DOHH2 (cell line): Measurements from ENCODE around the gene PCDHGA12.
"Not testable (repeated sequence)": the region's sequence is repeated elsewhere in the genome, so short reads cannot be mapped to it uniquely, and the experiment has no call there.

Experiments used
- CTCF ChIP-seq: fragments of 200-600 bp; sonication (generic); IDR thresholded peaks from one replicate; pipeline ENCODE4 v1.5.1; 2014; ENCODE audit warnings: antibody characterized with exemption, mild to moderate bottlenecking, low read depth, low read length; ENCODE audit not compliant: poor library complexity, severe bottlenecking
- EZH2phosphoT487 ChIP-seq: fragments of 200-600 bp; sonication (generic); IDR thresholded peaks from 2 replicates; pipeline ENCODE4 v1.6.1; 2017; ENCODE audit warnings: borderline replicate concordance, mild to moderate bottlenecking, antibody characterized with exemption, low read length, moderate library complexity, mixed read lengths

GRCh38 chr5:141415275-141415618, 15.1 kb upstream of the PCDHGA12 start:
- TF ChIP-seq CTCF, EZH2phosphoT487: not testable (repeated sequence)
